ENCODE measurements around the gene PSMD14.

- TF ChIP-seq CTCF (tag by site-specific recombination; IDR thresholded peaks at IDR 0.05) (no peak), ZNF311 (tag by site-specific recombination; IDR thresholded peaks at IDR 0.05; ENCODE audit: borderline replicate concordance) (no peak), ZNF239 (tag by site-specific recombination; IDR thresholded peaks at IDR 0.05) (no peak), SP2 (tag by site-specific recombination; IDR thresholded peaks at IDR 0.05) (no peak), ZNF416 (tag by site-specific recombination; IDR thresholded peaks at IDR 0.05) (no peak), ZBTB48 (tag by site-specific recombination; IDR thresholded peaks at IDR 0.05) (no peak), ZBTB11 (tag by site-specific recombination; conservative IDR thresholded peaks at IDR 0.05; ENCODE audit: low read depth) (no peak), ELK4 (IDR thresholded peaks at IDR 0.05; ENCODE audit: borderline replicate concordance, low read depth, low read length) (no peak), ZNF10 (tag by site-specific recombination; IDR thresholded peaks at IDR 0.05) (no peak), MEIS1 (CRISPR knock-in tag; IDR thresholded peaks at IDR 0.05; ENCODE audit: borderline replicate concordance) (no peak), ZNF280C (tag by site-specific recombination; IDR thresholded peaks at IDR 0.05) (no peak), ZNF341 (tag by site-specific recombination; IDR thresholded peaks at IDR 0.05; ENCODE audit: low read depth) (no peak)
Observed at GRCh38 chr2:161445097-161445496, 136.9 kb downstream of the PSMD14 start.

All from HEK293 (cell line).